Activated CD4-positive, alpha-beta T cell treated with anti-CD3 and anti-CD28 coated beads for 36 hours (primary cell): ENCODE results near the gene FAAH. TPM values are rescaled to one million over a fixed set of nuclear protein-coding genes. Genes with fewer than 3 reads are reported as not detected.

Source experiments
- ATAC-seq: fragments of 200-7000 bp; cut with Tn5 transposase; one replicate; pipeline ENCODE4 v1.10.0; 2021; ENCODE audit warnings: mild to moderate bottlenecking, moderate library complexity
- CTCF ChIA-PET: fragments of 350-600 bp; sonication (Branson Sonifier 250); formaldehyde crosslinking; loops from one replicate; lab custom pipeline; 2021; ENCODE audit warnings: antibody characterized with exemption; lab: Charles Lee
- POLR2A ChIA-PET: fragments of 350-600 bp; sonication (Branson Sonifier 250); formaldehyde crosslinking; loops from one replicate; lab custom pipeline; 2021; ENCODE audit warnings: antibody characterized with exemption, inconsistent platforms; lab: Charles Lee
- DNase-seq: peaks from one replicate; pipeline ENCODE4 v3.0.0-alpha.2; 2020
- H3K27ac Mint-ChIP-seq: one replicate; pipeline ENCODE4 v1.8.0; 2021; ENCODE audit warnings: mixed read lengths
- H3K27me3 Mint-ChIP-seq: one replicate; pipeline ENCODE4 v1.8.0; 2021; ENCODE audit warnings: mixed read lengths
- H3K36me3 Mint-ChIP-seq: one replicate; pipeline ENCODE4 v1.8.0; 2021; ENCODE audit warnings: low read depth, mixed read lengths
- H3K4me1 Mint-ChIP-seq: one replicate; pipeline ENCODE4 v1.8.0; 2021; ENCODE audit warnings: mixed read lengths
- H3K4me3 Mint-ChIP-seq: one replicate; pipeline ENCODE4 v1.8.0; 2021; ENCODE audit warnings: mild to moderate bottlenecking, moderate library complexity, mixed read lengths
- H3K9me3 Mint-ChIP-seq: one replicate; pipeline ENCODE4 v1.8.0; 2021; ENCODE audit warnings: low read depth, mixed read lengths
- intact Hi-C, 2 experiments: fragments of 100-400 bp; cut with DNase I in 1 of 2; cut with micrococcal nuclease in 1 of 2; formaldehyde crosslinking; loops; one replicate each; pipeline versions ENCODE4 v1.14.2 to v1.15.1; 2022 to 2024; cut with DNase I, micrococcal nuclease
- total RNA-seq, 2 experiments: library from RNA; stranded (reverse); gene quantifications; one replicate each; pipeline ENCODE4 v1.2.3, GENCODE V29; 2021

The FAAH gene
- total RNA-seq, 2 experiments from 2014 or later: 5.3 to 7.5 TPM

- H3K4me3 Mint-ChIP-seq: no peak overlapping the region
- CTCF ChIA-PET: interaction anchor here (0.7 kb wide), 1 partner anchor 1931 kb away, joined by 3 read pairs; no protein-coding TSS in a partner anchor
- ATAC-seq: no peak
Observed at GRCh38 chr1:46461809-46462448, 67.8 kb downstream of the FAAH start.

More at GRCh38 chr1:46461809-46462448, 67.8 kb downstream of the FAAH start:
- DNase-seq: no peak
- Mint-ChIP-seq H3K4me1 (peaks cover 6% of the 10 kb centered on the region), H3K36me3 (no peaks in the 10 kb centered on the region), H3K27ac (no peak overlapping the region), H3K27me3 (peaks cover 28% of the 10 kb centered on the region), H3K9me3 (no peaks in the 10 kb centered on the region)
- intact Hi-C loops: no loop called here
- POLR2A ChIA-PET: no interaction called here

Other genes starting within 250 kb of the FAAH start
- gene TSPAN1, start 219.2 kb upstream of the FAAH start, total RNA-seq: not detected
- gene P3R3URF, start 217.8 kb upstream of the FAAH start, total RNA-seq: not detected
- gene POMGNT1, start 195.9 kb upstream of the FAAH start, total RNA-seq: 10 to 100 TPM; 36.4 to 36.5 TPM
- under 1 TPM; 0.11 to 0.12 TPM for gene LURAP1, start 191.0 kb upstream of the FAAH start, total RNA-seq
- 10 to 100 TPM; 64.2 to 73.4 TPM for gene RAD54L, start 146.6 kb upstream of the FAAH start, total RNA-seq
- 10 to 100 TPM; 33.4 to 34.7 TPM for gene LRRC41, start 90.7 kb upstream of the FAAH start, total RNA-seq
- 100 to 1,000 TPM; 258 to 391 TPM for gene UQCRH, start 90.6 kb upstream of the FAAH start, total RNA-seq
- gene NSUN4, start 53.5 kb upstream of the FAAH start, total RNA-seq: 10 to 100 TPM; 26.1 to 31.3 TPM
- gene DMBX1, start 95.5 kb downstream of the FAAH start, total RNA-seq: under 1 TPM in 1 of 2 experiments, not detected in 1; 0.05 TPM
- not detected for gene KNCN, start 157.3 kb downstream of the FAAH start, total RNA-seq
- 10 to 100 TPM; 27.8 to 31.0 TPM for gene MKNK1, start 210.0 kb downstream of the FAAH start, total RNA-seq
- 1 to 10 TPM; 8.5 to 8.9 TPM for gene MOB3C, start 222.5 kb downstream of the FAAH start, total RNA-seq